ENCODE measurements around the gene RELN. TPM values are rescaled to one million over a fixed set of nuclear protein-coding genes. Genes with fewer than 3 reads are reported as not detected.

Gene RELN
- total and polyA plus RNA-seq, 2 of the 13 experiments (the other 11 are each of a cell fraction or from before 2014, with no cell fraction given), result 315 to 332 TPM

DNA sequence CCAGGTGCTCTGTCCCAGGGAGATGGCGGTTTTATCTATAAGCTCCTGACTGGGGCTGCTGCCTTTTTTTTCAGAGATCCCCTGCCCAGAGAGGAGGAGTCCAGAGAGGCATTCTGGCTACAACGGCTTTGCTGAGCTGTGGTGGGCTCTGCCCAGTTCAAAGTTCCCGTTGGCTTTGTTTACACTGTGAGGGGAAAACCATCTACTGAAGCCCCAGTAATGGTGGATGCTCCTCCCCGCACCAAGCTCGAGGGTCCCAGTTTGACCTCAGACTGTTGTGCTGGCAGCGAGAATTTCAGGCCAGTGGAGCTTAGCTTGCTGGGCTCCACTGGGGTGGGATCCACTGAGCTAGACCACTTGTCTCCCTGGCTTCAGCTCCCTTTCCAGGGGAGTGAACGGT is 527.1 kb downstream of the RELN start (continued):
- TF ChIP-seq, protein P1, sequence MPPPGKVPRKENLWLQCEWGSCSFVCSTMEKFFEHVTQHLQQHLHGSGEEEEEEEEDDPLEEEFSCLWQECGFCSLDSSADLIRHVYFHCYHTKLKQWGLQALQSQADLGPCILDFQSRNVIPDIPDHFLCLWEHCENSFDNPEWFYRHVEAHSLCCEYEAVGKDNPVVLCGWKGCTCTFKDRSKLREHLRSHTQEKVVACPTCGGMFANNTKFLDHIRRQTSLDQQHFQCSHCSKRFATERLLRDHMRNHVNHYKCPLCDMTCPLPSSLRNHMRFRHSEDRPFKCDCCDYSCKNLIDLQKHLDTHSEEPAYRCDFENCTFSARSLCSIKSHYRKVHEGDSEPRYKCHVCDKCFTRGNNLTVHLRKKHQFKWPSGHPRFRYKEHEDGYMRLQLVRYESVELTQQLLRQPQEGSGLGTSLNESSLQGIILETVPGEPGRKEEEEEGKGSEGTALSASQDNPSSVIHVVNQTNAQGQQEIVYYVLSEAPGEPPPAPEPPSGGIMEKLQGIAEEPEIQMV (CRISPR knock-in tag; IDR thresholded peaks at IDR 0.05; ENCODE audit: low read depth), result no peak
- TF ChIP-seq, protein P2, sequence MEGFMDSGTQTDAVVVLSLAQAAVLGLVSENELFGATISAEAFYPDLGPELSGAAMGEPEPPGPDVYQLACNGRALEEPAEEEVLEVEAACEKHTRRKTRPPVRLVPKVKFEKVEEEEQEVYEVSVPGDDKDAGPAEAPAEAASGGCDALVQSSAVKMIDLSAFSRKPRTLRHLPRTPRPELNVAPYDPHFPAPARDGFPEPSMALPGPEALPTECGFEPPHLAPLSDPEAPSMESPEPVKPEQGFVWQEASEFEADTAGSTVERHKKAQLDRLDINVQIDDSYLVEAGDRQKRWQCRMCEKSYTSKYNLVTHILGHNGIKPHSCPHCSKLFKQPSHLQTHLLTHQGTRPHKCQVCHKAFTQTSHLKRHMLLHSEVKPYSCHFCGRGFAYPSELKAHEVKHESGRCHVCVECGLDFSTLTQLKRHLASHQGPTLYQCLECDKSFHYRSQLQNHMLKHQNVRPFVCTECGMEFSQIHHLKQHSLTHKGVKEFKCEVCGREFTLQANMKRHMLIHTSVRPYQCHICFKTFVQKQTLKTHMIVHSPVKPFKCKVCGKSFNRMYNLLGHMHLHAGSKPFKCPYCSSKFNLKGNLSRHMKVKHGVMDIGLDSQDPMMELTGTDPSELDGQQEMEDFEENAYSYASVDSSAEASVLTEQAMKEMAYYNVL (CRISPR knock-in tag; IDR thresholded peaks at IDR 0.05; ENCODE audit: borderline replicate concordance), result 0 out of 2 replicates have a peak, but pooled peaks have one; percentile 23
- TF ChIP-seq, protein P3, sequence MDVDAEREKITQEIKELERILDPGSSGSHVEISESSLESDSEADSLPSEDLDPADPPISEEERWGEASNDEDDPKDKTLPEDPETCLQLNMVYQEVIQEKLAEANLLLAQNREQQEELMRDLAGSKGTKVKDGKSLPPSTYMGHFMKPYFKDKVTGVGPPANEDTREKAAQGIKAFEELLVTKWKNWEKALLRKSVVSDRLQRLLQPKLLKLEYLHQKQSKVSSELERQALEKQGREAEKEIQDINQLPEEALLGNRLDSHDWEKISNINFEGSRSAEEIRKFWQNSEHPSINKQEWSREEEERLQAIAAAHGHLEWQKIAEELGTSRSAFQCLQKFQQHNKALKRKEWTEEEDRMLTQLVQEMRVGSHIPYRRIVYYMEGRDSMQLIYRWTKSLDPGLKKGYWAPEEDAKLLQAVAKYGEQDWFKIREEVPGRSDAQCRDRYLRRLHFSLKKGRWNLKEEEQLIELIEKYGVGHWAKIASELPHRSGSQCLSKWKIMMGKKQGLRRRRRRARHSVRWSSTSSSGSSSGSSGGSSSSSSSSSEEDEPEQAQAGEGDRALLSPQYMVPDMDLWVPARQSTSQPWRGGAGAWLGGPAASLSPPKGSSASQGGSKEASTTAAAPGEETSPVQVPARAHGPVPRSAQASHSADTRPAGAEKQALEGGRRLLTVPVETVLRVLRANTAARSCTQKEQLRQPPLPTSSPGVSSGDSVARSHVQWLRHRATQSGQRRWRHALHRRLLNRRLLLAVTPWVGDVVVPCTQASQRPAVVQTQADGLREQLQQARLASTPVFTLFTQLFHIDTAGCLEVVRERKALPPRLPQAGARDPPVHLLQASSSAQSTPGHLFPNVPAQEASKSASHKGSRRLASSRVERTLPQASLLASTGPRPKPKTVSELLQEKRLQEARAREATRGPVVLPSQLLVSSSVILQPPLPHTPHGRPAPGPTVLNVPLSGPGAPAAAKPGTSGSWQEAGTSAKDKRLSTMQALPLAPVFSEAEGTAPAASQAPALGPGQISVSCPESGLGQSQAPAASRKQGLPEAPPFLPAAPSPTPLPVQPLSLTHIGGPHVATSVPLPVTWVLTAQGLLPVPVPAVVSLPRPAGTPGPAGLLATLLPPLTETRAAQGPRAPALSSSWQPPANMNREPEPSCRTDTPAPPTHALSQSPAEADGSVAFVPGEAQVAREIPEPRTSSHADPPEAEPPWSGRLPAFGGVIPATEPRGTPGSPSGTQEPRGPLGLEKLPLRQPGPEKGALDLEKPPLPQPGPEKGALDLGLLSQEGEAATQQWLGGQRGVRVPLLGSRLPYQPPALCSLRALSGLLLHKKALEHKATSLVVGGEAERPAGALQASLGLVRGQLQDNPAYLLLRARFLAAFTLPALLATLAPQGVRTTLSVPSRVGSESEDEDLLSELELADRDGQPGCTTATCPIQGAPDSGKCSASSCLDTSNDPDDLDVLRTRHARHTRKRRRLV (CRISPR knock-in tag; IDR thresholded peaks at IDR 0.05), result no peak
- TF ChIP-seq ZNF282 (IDR thresholded peaks at IDR 0.05; ENCODE audit: partially characterized antibody) (no peak), ERF (CRISPR knock-in tag; IDR thresholded peaks at IDR 0.05) (no peak), PLRG1 (conservative IDR thresholded peaks at IDR 0.05) (no peak), GATAD1 (CRISPR knock-in tag; IDR thresholded peaks at IDR 0.05) (no peak), FOXA3 (CRISPR knock-in tag; IDR thresholded peaks at IDR 0.05) (peak; percentile 65), ZNF687 (CRISPR knock-in tag; IDR thresholded peaks at IDR 0.05) (peak; percentile 39), YY1 (IDR thresholded peaks at IDR 0.05; ENCODE audit: insufficient read depth, insufficient replicate concordance, low read depth, low read length) (peak; percentile 20), KLF9 (CRISPR knock-in tag; IDR thresholded peaks at IDR 0.05; ENCODE audit: low read depth) (no peak)
- TF ChIP-seq, protein P4, sequence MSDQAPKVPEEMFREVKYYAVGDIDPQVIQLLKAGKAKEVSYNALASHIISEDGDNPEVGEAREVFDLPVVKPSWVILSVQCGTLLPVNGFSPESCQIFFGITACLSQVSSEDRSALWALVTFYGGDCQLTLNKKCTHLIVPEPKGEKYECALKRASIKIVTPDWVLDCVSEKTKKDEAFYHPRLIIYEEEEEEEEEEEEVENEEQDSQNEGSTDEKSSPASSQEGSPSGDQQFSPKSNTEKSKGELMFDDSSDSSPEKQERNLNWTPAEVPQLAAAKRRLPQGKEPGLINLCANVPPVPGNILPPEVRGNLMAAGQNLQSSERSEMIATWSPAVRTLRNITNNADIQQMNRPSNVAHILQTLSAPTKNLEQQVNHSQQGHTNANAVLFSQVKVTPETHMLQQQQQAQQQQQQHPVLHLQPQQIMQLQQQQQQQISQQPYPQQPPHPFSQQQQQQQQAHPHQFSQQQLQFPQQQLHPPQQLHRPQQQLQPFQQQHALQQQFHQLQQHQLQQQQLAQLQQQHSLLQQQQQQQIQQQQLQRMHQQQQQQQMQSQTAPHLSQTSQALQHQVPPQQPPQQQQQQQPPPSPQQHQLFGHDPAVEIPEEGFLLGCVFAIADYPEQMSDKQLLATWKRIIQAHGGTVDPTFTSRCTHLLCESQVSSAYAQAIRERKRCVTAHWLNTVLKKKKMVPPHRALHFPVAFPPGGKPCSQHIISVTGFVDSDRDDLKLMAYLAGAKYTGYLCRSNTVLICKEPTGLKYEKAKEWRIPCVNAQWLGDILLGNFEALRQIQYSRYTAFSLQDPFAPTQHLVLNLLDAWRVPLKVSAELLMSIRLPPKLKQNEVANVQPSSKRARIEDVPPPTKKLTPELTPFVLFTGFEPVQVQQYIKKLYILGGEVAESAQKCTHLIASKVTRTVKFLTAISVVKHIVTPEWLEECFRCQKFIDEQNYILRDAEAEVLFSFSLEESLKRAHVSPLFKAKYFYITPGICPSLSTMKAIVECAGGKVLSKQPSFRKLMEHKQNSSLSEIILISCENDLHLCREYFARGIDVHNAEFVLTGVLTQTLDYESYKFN (CRISPR knock-in tag; conservative IDR thresholded peaks at IDR 0.05), result peak; percentile 65
